Measurements from ENCODE around the gene ACSF3.

The ACSF3 gene

DNA sequence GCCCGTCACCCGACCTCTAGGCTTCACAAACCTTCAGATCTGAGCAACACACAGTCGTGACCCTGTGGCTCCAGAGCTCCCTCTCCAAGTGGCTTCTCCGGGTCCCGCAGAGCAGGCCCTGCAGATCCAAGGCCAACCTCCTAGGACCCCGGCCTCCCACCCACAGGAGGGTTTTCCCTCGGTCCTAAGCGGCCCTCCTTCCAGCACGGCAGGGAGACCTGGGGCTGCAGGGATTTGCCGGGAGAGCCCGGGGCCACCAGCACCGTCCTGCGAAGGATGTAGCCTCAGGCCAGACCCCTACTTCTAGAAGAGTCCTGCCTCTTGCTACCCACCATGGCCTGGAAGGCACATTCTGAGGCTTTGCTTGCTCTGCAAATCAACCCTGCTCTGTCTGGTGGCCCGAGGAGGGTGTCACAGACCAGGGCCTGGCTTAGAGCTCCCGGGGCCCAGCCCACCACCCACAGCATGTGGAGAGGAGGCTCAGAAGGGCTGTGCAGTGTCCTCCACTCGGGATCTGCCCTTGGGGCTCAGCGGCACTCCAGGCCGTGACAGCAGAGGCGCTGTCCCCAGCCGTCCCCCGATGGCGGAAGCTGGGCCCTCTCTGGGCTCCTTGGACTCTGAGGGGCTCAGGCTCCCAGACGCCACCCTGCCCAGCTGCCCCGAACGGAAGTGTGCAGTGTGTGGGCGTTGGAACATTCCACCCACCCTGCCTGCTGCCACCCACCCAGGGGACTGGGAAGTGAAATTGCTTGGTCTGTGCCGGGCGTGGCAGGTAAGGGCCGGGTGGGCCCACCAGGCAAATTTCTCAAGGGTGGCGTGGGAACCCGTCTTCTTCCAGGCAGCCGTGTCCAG is 28.8 kb upstream of the ACSF3 start:
- H3K9me2 ChIP-seq (ENCODE audit: low read depth, low read length) = no peaks in the 10 kb centered on the region
- H3K4me3 ChIP-seq (ENCODE audit: low read depth, low read length, poor library complexity, severe bottlenecking) = peak overlapping the region; percentile 47
- peak overlapping the region; percentile 71 for H3K9ac ChIP-seq (ENCODE audit: low read length)
- no peaks in the 10 kb centered on the region for H4K20me1 ChIP-seq (ENCODE audit: insufficient read depth, low read length)
- no peaks in the 10 kb centered on the region for H3K9me3 ChIP-seq (ENCODE audit: low read length)
- peaks cover 3% of the 10 kb centered on the region; the same call in 1 of the 2 replicates for H3K27me3 ChIP-seq (ENCODE audit: insufficient read depth, low read length)
- H2AFZ ChIP-seq (ENCODE audit: low read length) = no peak overlapping the region
- peaks cover 84% of the 10 kb centered on the region for H3K4me1 ChIP-seq (ENCODE audit: insufficient read depth, low read length, severe bottlenecking)
- H3K27ac ChIP-seq (ENCODE audit: low read depth, low read length, poor library complexity, severe bottlenecking) = peak overlapping the region; percentile 91
- H3F3A ChIP-seq (ENCODE audit: insufficient read depth, low read length) = no peaks in the 10 kb centered on the region
- H3K4me2 ChIP-seq (ENCODE audit: low read length) = peak overlapping the region; percentile 62
- H3K36me3 ChIP-seq (ENCODE audit: insufficient read depth, low read length) = no peaks in the 10 kb centered on the region
- TF ChIP-seq, protein P1, sequence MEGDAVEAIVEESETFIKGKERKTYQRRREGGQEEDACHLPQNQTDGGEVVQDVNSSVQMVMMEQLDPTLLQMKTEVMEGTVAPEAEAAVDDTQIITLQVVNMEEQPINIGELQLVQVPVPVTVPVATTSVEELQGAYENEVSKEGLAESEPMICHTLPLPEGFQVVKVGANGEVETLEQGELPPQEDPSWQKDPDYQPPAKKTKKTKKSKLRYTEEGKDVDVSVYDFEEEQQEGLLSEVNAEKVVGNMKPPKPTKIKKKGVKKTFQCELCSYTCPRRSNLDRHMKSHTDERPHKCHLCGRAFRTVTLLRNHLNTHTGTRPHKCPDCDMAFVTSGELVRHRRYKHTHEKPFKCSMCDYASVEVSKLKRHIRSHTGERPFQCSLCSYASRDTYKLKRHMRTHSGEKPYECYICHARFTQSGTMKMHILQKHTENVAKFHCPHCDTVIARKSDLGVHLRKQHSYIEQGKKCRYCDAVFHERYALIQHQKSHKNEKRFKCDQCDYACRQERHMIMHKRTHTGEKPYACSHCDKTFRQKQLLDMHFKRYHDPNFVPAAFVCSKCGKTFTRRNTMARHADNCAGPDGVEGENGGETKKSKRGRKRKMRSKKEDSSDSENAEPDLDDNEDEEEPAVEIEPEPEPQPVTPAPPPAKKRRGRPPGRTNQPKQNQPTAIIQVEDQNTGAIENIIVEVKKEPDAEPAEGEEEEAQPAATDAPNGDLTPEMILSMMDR (IDR thresholded peaks at IDR 0.05; ENCODE audit: low read length) = no peak
- TF ChIP-seq EZH2 (IDR thresholded peaks at IDR 0.05; ENCODE audit: borderline replicate concordance, low read length) = no peak
- no peaks in the 10 kb centered on the region for H3K79me2 ChIP-seq (ENCODE audit: insufficient read depth, low read length)

DNA sequence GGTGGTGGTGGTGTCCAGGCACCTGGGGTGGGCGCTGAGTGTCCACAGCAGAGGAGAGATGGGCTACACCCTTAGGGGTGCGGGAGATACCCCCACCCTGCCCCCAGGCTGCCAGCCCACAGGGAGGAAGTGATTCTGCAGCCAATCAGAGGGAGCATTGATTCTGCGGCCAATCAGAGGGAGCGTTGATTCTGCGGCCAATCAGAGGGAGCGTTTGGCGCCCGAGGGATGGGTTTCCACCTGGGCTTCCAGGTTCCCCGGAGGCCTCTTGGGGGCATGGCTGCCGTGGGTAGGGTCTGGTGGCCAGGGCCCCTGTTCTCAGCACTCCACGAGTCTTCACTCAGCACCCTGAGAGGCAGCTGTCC is 28.2 kb upstream of the ACSF3 start:
- no peaks in the 10 kb centered on the region for H3K9me3 ChIP-seq (ENCODE audit: low read length)
- H3K27me3 ChIP-seq (ENCODE audit: insufficient read depth, low read length) = peaks cover 3% of the 10 kb centered on the region; the same call in 1 of the 2 replicates
- H3K4me2 ChIP-seq (ENCODE audit: low read length) = peak overlapping the region; percentile 62
- no peaks in the 10 kb centered on the region for H3F3A ChIP-seq (ENCODE audit: insufficient read depth, low read length)
- peak overlapping the region; percentile 47 for H3K4me3 ChIP-seq (ENCODE audit: low read depth, low read length, poor library complexity, severe bottlenecking)
- no peaks in the 10 kb centered on the region for H3K36me3 ChIP-seq (ENCODE audit: insufficient read depth, low read length)
- H3K79me2 ChIP-seq (ENCODE audit: insufficient read depth, low read length) = no peaks in the 10 kb centered on the region
- H3K27ac ChIP-seq (ENCODE audit: low read depth, low read length, poor library complexity, severe bottlenecking) = peak overlapping the region; percentile 91
- H4K20me1 ChIP-seq (ENCODE audit: insufficient read depth, low read length) = no peaks in the 10 kb centered on the region
- H3K9ac ChIP-seq (ENCODE audit: low read length) = peak overlapping the region; percentile 71
- H3K9me2 ChIP-seq (ENCODE audit: low read depth, low read length) = no peaks in the 10 kb centered on the region
- peaks cover 78% of the 10 kb centered on the region for H3K4me1 ChIP-seq (ENCODE audit: insufficient read depth, low read length, severe bottlenecking)
- TF ChIP-seq, protein P1 (IDR thresholded peaks at IDR 0.05; ENCODE audit: low read length) = no peak
- no peak for TF ChIP-seq EZH2 (IDR thresholded peaks at IDR 0.05; ENCODE audit: borderline replicate concordance, low read length)
- no peak overlapping the region for H2AFZ ChIP-seq (ENCODE audit: low read length)

DNA sequence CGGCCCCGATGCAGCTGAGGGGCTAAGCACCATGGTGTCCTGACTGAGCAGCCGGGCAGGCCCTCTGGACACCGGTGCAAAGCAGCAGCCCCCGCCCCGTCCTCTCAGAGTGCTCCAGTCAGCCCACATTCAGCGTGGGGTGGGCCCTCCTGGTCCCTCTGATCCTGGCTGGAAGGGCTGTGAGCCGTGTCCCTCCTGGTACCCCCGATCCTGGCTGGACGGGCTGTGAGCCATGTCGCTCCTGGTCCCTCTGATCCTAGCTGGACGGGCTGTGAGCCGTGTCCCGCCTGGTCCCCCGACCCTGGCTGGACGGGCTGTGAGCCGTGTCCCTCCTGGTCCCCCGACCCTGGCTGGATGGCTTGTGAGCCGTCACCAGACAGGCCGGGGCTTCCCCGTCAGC is 26.9 kb upstream of the ACSF3 start:
- Histone ChIP-seq H3K4me1 (ENCODE audit: insufficient read depth, low read length, severe bottlenecking) (peaks cover 65% of the 10 kb centered on the region), H3K79me2 (ENCODE audit: insufficient read depth, low read length) (no peaks in the 10 kb centered on the region), H3K27ac (ENCODE audit: low read depth, low read length, poor library complexity, severe bottlenecking) (peak overlapping the region; percentile 41), H3F3A (ENCODE audit: insufficient read depth, low read length) (no peaks in the 10 kb centered on the region), H3K36me3 (ENCODE audit: insufficient read depth, low read length) (no peaks in the 10 kb centered on the region), H3K9ac (ENCODE audit: low read length) (no peak overlapping the region; the same call in 1 of the 2 replicates), H3K27me3 (ENCODE audit: insufficient read depth, low read length) (peaks cover 3% of the 10 kb centered on the region; the same call in 1 of the 2 replicates), H3K4me2 (ENCODE audit: low read length) (peak overlapping the region; percentile 42; the same call in 1 of the 2 replicates), H3K9me2 (ENCODE audit: low read depth, low read length) (no peaks in the 10 kb centered on the region), H2AFZ (ENCODE audit: low read length) (no peak overlapping the region), H3K9me3 (ENCODE audit: low read length) (no peaks in the 10 kb centered on the region), H3K4me3 (ENCODE audit: low read depth, low read length, poor library complexity, severe bottlenecking) (no peak overlapping the region), H4K20me1 (ENCODE audit: insufficient read depth, low read length) (no peaks in the 10 kb centered on the region)
- TF ChIP-seq, protein P1 (IDR thresholded peaks at IDR 0.05; ENCODE audit: low read length) = no peak
- TF ChIP-seq EZH2 (IDR thresholded peaks at IDR 0.05; ENCODE audit: borderline replicate concordance, low read length) = no peak

Measured in OCI-LY1 (cell line).